GM19193 (cell line): ENCODE measurements around the gene CDH3.

Experiments used
- POLR2A ChIP-seq: IDR thresholded peaks from 4 replicates; pipeline ENCODE4 v1.6.1; 2011; ENCODE audit not compliant: insufficient read depth, insufficient read length; ENCODE audit errors: extremely low read depth

CDH3 gene

GRCh38 chr16:68665501-68665900 lies 20.4 kb downstream of the CDH3 start:
- TF ChIP-seq POLR2A = no peak

GRCh38 chr16:68668266-68668665 lies 23.2 kb downstream of the CDH3 start:
- TF ChIP-seq POLR2A = no peak

DNA sequence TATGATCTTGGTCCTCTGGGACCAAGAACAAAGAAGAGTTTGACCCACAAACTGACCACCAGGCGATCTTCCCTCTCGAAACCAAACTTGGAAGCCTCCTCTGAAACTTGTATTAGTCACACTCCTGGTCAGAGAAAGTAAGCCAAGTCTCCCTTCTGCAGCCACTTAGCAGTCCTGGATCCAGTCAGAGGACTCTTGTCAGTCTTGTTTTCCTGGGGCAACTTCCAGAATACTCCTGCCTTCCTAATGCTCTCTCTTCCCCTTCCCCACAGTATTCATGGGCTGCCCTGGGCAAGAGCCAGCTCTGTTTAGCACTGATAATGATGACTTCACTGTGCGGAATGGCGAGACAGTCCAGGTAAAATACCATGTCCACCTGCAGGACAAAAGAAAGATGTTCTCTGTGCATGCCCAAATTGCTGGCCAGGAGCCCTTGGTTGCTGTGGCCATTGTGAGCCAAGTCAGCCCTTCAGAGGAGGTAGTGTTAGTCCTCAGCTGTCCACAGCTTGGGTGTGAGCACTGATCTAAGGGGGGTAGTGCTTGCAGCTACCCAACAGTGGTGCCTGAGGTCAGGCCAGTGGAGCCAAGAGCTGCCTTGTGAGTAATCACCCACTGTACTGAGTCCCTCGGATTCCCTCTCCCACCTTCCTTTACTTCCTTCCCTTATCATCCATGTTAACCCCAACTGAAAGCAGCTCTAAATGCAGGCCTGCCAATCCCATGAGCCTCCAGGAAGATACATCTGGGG lies 31.2 kb downstream of the CDH3 start:
- TF ChIP-seq POLR2A = no peak

DNA sequence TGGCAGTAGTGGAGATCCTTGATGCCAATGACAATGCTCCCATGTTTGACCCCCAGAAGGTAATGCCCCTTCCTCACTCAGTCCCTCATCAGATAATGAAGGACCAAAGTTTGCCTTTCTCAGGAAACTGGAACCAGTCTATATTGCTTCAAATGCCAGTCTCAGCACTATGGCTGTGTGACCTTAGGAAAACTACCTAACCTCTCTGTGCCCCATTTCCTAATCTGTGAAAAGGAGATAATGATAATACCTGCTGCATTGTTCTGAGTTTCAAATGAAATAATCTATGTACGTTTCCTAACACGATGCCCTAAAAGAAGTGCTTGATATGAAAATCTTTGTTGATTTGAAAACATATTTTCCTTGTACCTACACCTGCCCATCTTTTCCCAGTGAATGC lies 35.9 kb downstream of the CDH3 start:
- no peak for TF ChIP-seq POLR2A

DNA sequence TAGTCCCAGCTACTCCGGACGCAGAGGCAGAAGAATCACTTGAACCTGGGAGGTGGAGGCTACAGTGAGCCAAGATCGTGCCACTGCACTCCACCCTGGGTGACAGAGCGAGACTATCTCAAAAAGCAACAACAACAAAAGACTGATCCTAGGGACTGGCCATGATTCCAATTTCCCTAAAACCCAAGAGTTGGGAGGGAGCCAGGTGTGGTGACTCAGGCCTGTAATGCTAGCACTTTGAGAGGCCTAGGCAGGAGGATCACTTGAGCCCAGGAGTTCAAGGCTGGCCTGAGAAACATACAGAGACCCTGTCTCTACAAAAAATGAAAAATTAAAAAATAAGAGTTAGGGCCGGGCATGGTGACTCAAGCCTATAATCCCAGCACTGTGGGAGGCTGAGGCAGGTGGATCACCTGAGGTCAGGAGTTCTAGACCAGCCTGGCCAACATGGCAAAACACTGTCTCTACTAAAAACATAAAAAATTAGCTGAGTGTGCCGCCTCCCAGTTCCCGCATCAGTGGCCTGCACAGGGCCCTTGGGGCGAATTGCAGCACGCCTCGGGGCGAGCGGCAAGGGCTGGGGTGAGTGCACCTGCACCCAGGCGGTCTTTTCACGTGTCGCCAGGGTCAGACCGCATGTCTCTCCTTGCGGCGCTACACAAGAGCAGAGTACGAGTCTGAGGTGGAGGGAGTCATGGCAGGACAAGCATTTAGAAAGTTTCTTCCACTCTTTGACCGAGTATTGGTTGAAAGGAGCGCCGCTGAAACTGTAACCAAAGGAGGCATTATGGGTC lies 40.8 kb downstream of the CDH3 start:
- TF ChIP-seq POLR2A = no peak

GRCh38 chr16:68686905-68687304 lies 41.8 kb downstream of the CDH3 start:
- no peak for TF ChIP-seq POLR2A

DNA sequence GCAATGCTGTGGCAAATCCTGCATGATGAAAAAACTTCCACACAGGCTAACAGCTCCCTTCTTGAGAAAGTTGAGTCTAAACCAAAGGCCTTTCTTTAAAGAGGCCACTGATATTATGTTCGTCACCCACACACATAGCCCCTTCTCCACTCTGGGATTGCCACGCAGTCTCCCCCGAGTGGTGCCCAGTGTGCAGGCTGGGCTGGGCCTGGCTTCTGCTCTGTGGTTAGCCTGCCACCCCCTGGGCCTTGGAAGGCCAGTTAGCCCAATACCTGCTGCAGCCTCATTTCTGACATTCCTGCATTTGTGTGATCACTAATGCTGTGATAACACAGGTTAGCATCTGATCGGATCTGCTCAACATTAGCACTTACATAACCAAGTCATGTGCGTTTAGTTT lies 44.8 kb downstream of the CDH3 start:
- no peak for TF ChIP-seq POLR2A

GRCh38 chr16:68695575-68695974 lies 50.5 kb downstream of the CDH3 start:
- no peak for TF ChIP-seq POLR2A

DNA sequence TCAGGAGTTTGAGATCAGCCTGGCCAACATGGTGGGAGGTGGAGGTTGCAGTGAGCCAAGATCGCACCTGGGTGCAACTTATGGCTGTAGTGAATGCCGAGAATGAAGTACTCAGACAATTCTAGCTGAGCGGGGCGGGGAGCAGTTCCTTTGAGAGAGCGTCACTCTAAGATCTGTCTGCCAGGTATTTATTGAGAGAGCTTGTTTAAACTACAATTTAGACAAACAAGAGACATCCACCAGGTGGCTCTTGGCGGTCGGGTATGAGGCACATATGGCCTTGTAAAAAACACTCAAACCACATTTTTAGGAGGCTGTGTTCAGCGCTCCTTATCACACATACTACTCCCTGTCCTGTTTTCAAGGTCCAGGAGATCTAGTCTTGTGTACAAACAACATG lies 51.4 kb downstream of the CDH3 start:
- TF ChIP-seq POLR2A = no peak

DNA sequence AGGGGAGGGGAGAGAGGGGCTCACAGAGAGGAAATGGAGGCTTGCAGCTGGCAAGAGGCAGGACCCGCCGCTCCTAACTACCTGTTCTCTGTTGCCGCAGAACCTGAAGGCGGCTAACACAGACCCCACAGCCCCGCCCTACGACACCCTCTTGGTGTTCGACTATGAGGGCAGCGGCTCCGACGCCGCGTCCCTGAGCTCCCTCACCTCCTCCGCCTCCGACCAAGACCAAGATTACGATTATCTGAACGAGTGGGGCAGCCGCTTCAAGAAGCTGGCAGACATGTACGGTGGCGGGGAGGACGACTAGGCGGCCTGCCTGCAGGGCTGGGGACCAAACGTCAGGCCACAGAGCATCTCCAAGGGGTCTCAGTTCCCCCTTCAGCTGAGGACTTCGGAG lies 53.0 kb downstream of the CDH3 start:
- TF ChIP-seq POLR2A = no peak

- no peak for TF ChIP-seq POLR2A
Measured at GRCh38 chr16:68700120-68700519, 55.0 kb downstream of the CDH3 start.

- no peak for TF ChIP-seq POLR2A
Measured at GRCh38 chr16:68700831-68701230, 55.7 kb downstream of the CDH3 start.

- no peak for TF ChIP-seq POLR2A
Measured at GRCh38 chr16:68704232-68704867, 59.2 kb downstream of the CDH3 start.

- no peak for TF ChIP-seq POLR2A
Measured at GRCh38 chr16:68707340-68708152, 62.4 kb downstream of the CDH3 start.

- TF ChIP-seq POLR2A = no peak
Measured at GRCh38 chr16:68710211-68710610, 65.1 kb downstream of the CDH3 start.
